GM12873 (cell line): ENCODE data around the gene STK32B.

Experiments used
- TF ChIP-seq, protein P1 (sequence below): IDR thresholded peaks from 2 replicates; pipeline ENCODE4 v1.5.1; 2012; ENCODE audit warnings: low read depth, mild to moderate bottlenecking, moderate library complexity, low read length, control low read depth; ENCODE audit not compliant: insufficient read depth; ENCODE audit errors: missing control alignments

The STK32B gene

DNA sequence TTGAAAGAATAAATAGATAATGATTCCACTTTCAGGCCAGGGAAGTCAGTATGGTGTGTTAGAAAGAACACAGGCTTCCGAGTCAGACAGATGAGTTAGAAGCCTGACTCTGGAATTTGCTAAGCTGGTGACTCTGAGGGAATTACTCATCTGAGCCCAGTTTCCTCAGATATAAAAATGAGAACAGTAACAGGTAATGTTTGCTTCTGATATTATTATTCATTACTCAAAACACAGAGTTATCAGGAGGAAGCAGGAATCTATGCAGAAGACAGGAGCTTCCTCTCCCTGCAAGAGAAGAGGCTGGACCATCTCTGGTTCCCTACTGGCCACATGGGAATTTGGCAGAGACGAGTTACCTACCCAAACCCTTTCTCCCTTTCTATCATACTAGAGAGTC lies 494.0 kb downstream of the STK32B start:
- TF ChIP-seq, protein P1, sequence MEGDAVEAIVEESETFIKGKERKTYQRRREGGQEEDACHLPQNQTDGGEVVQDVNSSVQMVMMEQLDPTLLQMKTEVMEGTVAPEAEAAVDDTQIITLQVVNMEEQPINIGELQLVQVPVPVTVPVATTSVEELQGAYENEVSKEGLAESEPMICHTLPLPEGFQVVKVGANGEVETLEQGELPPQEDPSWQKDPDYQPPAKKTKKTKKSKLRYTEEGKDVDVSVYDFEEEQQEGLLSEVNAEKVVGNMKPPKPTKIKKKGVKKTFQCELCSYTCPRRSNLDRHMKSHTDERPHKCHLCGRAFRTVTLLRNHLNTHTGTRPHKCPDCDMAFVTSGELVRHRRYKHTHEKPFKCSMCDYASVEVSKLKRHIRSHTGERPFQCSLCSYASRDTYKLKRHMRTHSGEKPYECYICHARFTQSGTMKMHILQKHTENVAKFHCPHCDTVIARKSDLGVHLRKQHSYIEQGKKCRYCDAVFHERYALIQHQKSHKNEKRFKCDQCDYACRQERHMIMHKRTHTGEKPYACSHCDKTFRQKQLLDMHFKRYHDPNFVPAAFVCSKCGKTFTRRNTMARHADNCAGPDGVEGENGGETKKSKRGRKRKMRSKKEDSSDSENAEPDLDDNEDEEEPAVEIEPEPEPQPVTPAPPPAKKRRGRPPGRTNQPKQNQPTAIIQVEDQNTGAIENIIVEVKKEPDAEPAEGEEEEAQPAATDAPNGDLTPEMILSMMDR = no peak

GRCh38 chr4:5547651-5548249 lies 496.5 kb downstream of the STK32B start:
- TF ChIP-seq, protein P1 = no peak
